ENCODE measurements around the gene VPS35. TPM values are rescaled to one million over a fixed set of nuclear protein-coding genes. Genes with fewer than 3 reads are reported as not detected.
"Not testable (repeated sequence)": the region's sequence is repeated elsewhere in the genome, so short reads cannot be mapped to it uniquely, and the experiment has no call there.

The VPS35 gene
- total RNA-seq, 1 donor from 2014 or later = 167 TPM

DNA sequence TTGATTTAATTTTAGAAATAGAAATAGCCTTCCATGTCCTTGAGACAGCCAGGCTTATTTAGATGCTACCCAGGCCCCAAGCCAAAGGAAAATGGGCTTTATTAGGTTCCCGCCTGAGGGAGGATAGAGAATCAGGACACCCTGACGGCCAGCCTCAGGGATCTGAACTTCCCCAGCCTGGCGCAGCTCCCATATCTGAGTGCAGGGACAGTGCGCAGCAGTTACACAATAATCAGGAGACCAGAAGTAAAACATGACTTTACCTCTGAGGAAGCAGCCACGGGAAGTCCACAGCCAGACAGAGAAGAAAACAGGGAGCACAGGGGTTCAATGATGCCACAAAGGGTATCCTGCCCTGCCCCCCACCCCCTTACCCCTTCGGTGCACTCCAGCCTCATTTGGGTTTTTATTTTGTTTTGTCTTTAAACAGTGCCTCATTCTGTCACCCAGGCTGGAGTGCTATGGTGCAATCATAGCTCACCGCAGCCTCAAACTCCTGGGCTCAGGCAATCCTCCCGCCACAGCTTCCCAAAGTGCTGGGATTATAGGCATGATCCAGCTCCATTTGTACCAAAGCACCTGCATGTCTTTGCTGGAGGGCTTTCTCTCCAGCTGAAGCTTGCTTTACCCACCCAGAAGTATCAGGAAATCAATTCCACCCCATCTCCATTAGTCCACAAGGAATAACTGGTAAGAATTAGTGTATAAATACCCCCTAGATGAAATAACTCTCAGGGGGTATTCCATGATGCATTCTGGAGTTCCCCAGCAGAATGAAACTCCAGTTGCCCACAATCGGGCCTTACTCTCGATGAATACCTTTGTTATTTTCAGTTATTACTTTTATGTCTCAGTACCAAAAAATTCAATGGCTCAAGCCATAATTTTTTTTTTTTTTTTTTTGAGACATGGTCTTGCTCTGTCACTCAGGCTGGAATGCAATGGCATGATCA is 22.4 kb upstream of the VPS35 start:
- DNase-seq = no peak

DNA sequence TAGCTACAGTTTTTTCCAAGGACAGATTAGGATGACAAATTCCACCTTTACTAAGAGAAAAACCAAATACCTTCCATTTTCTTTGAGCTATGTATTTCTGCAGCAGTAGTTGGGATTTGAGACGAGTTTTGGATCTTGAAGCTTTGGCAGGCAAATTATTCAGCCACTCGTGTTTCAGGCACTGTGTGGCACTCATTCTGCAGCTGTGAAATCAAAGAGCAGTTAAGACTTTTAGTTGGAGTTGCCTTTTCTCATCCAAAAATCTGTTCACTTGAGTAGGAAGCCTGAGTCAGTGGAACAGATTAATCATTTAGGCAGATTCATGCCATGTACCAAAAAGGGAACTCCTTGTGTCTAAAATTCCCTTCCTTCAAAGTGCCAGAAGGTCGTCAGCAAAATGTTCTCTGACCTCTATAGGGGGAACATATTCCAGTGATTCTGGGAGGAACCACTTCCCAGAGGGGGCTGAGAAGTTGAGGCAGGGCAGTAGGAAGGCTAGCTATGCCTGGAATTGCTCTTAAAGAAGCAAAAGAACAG is 20.6 kb upstream of the VPS35 start:
- DNase-seq = no peak

DNA sequence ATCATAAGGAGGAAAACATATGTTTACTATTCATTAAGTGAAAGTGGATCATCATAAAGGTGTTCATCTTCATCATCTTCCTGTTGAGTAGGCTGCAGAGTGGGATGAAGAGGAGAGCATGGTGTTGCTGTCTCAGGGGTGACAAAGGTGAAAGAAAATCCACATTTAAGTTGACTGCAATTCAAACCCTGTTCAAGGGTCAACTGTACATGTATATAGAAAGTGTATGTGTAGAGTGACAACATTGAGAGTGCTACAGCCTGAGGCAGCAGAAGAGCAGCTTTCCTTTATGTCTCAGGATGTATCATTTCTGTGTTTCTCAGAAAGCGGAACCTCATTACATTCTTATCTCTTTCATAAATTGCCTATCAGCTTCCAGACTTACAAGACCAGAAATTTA is 17.7 kb upstream of the VPS35 start:
- no peak for DNase-seq

DNA sequence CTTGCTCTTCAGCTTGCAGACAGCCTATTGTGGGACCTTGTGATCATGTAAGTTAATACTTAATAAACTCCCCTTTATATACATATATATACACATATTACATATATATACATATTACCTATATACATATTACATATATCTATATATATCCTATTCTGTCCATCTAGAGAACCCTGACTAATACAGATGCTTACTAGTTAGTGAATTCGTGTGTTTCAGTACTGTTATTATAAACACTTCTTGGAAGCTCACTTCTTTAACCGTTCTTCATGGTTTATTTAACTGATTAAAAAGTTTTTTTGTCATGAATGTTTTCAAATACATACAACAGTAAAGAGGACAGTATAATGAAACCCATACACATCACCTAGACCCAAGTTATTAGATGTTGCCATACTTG is 13.1 kb upstream of the VPS35 start:
- DNase-seq = no peak

DNA sequence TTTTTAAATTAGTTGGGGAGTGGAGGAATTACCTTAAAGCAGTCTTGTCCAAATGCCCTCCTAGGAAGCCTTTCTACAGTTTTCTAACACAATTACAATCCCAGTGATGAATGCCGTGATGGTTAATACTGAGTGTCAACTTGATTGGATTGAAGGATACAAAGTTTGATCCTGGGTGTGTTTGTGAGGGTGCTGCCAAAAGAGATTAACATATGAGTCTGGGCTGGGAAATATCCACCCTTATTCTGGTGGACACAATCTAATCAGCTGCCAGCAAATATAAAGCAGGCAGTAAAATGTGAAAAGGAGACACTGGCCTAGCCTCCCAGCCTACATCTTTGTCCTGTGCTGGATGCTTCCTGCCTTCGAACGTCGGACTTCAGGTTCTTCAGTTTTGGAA is 12.6 kb upstream of the VPS35 start:
- no peak for DNase-seq

DNA sequence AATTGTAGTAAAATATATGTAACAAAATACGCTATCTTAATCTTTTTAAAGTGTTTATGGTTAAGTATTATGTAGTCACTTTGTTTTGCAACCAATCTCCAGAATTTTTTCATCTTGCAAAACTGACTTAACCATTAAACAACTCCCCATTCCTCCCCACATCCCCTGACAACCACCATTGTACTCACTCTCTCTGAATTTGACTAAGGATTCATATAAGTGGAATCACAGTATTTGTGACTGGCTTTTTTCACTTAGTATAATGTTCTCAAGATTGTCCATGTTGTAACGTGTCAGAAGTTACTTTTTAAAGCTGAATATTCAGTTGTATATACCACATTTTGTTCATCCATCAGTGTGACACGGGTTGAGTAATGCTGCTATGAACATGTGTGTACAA is 11.1 kb upstream of the VPS35 start:
- no peak for DNase-seq

DNA sequence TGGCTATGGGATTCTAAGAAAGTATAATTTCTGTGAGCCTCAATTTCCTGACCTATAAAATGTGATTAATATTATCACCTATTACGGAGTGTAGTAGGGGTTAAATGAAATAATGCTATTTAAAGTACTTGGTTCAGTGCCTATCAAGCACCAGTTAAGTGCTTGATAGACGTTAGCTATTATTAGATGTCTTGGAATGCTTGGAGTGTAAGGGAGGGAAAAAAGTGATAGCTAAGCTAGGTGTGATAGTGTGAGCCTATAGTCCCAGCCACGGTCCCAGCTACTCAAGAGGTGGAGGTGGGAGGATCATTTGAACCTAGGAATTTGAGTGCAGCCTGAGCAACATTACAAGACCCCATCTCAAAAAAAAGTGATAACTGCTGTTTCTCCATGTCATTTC is 8.0 kb upstream of the VPS35 start:
- DNase-seq = no peak

DNA sequence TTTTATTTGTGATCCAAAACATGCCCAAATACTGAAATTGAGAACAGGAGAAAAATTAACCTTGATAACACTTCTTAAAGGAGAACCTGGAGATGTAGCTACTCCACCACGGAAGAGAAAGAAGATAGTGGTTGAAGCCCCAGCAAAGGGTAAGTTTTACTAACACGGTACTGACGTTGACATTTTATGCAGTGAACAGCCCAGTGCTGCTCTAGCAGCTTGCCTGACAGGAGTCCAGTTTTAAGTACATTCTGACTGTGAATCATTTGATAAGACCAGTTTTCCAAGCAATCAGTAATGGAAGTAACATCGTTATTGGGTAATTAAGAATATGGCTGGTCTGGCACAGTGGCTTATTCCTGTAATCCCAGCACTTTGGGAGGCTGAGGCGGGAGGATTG is 7.0 kb upstream of the VPS35 start:
- no peak for DNase-seq

DNA sequence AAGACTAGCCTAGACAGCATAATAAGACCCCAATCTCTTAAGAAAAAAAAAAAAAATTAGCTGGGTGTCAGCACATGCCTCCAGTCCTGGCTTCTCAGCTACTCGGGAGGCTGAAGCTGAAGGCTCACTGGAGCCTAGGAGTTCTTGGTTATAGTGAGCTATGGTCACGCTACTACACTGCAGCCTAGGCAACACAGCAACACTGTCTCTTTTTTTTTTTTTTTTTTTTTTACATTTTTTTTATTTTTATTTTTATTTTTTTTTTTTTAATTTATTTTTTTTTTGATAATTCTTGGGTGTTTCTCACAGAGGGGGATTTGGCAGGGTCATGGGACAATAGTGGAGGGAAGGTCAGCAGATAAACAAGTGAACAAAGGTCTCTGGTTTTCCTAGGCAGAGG is 4.6 kb upstream of the VPS35 start:
- DNase-seq = no peak

DNA sequence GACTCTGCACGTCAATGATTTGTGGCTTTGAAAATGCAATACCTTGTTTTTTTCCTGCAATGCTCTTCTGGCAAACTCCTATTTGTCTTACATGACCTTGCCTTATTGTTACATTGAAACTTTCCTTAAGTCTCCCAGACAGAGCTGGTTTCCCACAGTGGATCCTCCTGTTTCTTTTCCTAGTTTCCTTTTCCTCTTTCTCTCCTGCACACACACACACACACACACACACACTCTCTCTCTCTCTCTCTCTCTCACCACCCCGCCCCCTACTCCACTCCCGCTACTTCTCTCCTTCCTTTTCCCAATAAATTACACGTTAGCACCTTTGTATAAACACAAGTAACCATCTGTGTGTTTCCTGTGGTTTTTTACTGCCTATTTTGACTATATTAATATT is 2.7 kb upstream of the VPS35 start:
- peak; percentile 17 for DNase-seq

DNA sequence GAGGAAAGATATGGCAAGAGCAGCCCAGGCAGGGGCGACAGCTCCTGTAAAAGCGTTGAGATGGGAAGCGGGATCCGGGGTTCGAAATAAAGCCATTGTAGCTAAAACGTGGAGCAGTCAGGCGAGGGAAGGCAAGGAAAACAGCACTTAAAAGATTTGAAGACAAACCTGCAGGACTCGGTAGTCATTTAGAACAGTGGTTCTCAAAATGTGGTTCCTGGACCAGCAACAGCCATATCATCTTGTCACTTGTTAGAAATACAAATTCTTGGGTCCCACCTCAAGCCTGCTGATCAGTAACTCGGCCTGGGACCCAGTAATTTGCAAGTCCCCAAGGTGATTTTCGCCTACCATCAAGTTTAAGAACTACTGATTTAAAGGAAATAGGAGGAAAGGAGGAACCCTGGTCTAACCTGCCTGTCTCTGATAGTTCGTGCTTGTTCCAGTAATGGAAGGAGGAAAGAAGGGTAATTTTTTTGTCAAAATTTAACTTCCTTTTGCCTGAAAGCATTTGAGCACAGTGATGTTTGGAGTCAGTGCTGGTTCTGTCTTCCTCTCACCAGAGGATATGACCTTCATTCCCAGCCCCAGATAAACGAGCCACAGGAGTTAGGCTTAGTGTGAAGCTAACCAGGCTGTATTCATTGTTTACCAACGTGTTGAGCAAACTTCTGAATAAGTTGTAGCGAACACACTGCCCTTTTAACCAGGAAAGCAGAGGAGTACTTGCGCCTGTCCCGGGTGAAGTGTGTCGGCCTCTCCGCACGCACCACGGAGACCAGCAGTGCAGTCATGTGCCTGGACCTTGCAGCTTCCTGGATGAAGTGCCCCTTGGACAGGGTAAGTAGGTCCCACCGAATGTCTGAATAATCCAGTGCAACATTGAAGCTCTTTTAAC is 1.6 kb upstream of the VPS35 start:
- peak; percentile 57 for DNase-seq

DNA sequence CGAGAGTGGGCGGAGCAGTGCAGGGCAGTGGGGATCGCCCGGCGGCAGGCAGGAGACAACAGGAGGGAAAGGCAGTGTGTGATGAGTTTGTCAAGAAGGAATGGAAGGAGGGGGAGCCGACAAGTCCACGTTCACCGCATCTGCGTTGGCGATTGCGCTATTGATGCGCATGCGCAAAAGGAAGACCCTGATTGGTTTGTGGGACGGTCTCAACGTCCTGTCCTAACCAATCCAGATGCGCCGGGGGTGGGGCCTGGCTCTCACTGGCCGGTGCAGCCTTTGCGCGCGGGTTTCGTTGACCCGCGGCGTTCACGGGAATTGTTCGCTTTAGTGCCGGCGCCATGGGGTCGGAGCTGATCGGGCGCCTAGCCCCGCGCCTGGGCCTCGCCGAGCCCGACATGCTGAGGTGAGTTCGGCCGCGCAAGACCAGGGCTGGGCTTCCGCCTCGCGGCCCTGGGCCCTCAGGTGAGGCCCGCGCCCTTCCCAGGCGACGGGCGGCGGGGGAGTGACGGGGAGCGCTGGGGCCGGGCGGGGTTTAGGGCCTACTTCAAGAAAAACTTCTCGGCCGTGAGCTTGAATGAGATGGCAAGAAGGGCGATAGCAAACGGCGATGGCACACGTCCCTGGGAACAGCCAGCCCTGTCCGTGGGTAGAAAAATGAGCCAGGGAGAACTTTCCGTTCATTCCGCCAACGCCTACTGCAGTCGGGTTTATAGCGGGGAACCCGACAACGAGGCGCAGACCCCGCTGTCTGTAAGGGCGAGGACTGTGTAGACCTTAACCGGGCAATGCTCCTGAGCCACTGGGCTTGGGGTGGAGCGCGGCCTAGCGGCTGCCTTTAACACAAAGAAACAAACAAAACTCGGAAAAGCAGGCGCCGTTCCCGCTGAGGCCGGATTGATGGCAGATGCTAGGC is 645 bp upstream of the VPS35 start, which contains the start of gene ORC6:
Gene ORC6 (plus strand): TSS at position 295 of the 916 bp plus-strand sequence. CDS start 47 bp downstream, at position 342.
- DNase-seq = peak; percentile 97

DNA sequence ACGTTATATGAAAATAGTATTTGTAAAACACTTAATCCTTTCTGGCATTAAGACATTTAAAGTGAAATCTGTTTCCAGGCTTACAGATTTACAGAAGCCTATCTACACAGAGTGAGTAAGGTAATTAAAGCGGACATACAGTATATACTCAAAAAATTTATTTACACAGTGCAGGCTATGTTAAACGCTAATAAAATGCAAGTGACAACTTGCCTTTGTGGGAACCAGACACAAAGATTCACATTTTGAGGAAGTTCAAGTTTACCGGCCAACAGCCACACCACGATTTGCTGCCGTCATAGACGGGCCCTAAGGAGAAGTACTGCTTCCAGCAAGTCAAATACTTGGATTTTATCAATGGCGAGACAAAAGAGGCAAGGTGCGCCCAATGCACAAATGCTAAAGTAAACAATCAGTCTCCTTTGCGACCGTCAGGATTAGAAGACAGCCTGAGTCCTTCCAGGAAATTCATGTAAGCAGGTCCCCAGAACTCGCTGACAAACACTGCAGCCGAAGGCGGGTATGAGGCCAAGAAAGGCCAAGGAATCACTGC is 801 bp downstream of the VPS35 start:
- no peak for DNase-seq

DNA sequence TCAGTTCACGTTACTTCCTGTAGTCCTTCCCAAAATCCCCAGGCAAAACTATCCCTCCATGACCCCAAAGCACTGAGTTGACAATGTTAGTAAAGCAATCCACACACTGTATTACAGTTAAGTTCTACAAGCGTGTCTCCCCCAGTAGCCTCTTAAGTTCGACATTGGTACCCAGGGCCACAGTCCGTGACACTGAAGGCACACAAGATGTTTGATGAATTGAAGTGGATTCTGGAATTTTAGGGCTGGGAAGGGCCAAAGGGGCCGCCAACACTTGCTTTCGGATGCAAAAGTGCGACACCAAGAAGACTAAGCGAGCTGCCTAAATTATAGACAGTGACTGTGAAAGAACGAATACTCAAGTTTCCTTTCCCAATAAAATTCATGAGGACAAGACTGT is 1.5 kb downstream of the VPS35 start:
- no peak for DNase-seq

DNA sequence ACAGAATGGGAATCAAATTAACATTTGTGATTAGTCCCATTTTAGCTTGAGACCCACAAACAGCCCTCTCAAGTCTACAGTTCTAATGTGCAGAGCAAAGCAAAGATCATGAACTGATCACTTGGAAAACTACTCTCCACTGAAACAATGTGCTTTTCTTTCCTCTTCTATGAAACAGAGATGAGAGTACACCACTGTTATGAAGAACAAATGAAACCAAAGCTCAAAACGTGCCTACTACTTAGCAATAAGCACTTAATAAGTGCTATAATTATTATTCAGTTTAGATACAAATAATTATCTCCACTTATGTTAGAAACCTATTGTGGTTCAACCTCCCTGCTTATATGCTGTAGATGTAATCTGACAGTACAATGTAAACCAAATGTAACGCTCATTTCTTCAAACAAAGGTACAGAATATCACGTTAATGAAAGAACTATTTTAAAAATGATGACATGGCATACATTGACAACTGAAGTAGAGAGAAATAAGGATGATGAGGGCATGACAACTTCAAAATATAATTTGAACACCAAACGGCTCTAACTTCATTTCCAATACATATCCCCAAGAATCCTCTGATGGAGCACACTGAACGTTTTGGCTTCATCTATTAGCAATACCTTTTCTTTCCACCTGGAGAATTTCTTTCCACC is 2.0 kb downstream of the VPS35 start:
- no peak for DNase-seq

DNA sequence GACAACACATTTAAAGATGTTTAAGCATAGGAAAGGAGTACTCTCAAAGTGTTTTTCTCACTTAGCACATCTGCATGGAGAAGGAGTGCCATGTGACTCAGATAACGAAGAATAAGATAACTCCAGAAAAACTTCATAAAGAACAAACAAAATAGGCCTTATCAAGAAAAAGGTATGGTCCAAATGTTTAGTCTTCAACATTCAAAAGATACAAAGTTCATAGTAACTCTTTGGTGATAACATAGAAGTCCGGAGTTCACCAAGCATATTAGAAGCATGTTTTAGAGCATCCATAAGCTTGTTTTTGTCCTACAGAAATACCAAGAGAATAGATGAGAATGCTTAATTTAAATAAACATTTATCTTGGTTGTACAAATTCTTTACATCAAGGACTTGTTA is 7.1 kb downstream of the VPS35 start:
- not testable (repeated sequence) for DNase-seq

DNA sequence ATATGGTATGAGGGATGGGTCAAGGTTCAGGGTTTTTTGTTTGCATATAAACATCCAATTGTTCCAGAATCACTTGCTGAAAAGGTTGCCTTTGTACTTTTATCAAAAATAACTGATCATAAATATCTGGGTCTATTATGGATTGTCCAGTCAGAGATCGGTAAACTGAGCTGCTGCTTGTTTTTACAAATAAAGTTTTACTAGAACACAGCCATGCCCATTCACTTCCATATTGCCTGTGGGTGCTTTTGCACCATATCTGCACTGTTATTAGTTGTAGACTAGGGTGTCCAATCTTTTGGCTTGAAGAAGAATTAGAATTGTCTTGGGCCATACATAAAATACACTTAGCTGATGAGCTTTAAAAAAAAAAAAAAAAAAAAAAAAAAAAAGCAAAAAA is 11.0 kb downstream of the VPS35 start:
- DNase-seq = not testable (repeated sequence)

DNA sequence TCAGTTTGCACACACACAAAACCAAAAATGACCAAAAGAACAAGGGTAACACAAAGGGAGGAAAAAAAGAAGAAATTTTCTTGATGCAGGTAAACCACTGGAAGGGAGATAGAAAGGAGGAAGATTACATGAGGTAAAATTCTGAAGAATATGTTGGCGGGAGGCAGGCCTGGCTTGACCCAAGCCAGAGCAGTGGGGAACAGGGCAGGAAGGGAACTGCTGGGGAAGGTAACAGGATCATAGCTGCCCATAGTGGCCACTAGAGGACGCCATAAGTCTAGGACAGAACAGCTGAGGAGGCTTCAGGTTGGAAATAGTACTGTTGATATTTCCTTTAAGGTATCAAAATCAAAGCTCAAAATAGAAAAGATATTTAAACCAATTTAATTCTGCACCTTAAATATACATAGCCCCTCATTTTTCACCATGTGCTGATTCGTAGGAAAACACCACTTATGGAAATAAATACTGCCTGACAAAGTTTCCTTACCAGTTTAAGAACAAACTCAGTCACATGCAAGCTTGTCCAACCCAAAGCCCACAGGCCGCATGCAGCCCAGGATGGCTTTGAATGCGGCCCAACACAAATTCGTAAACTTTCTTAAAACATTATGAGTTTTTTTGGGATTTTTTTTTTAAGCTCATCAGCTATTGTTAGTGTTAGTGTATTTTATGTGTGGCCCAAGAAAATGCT is 15.5 kb downstream of the VPS35 start:
- DNase-seq = peak; percentile 83

DNA sequence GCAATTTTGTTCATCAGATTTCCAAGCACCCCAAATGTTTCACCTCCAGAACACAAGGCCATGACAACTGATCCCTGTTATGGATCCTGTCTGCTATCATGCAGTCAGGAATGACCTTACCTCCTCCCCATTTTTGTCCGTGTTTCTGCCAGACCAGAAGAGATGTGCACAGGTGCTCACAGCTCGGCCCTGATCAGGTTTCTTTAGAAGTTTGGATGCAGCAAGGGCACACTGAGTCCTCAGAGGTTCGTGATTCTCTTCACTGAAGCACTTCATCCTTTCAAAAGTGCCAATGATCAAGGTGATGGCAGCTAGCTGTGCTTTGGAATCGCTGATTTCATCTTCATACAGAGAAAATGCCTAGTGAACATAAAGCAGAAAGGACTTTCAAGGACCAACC is 26.9 kb downstream of the VPS35 start:
- no peak for DNase-seq

DNA sequence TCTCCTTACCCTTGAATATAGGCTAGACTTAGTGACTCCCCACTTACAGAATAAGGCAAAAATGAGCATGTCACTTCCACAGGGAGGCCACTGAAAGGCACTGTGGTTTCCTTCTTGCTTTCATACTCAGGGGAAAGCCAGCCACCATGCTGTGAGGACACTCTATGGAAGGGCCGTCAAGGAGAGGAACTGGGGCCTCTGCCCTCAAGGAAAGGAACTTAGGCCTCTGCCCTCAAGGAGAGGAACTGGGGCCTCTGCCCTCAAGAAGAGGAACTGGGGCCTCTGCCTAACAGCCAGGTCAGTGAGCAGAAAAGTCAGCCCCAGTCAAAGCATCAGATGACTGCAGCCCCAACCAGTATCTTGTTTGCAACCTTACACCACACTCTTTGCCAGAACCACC is 30.1 kb downstream of the VPS35 start:
- DNase-seq = no peak

DNA sequence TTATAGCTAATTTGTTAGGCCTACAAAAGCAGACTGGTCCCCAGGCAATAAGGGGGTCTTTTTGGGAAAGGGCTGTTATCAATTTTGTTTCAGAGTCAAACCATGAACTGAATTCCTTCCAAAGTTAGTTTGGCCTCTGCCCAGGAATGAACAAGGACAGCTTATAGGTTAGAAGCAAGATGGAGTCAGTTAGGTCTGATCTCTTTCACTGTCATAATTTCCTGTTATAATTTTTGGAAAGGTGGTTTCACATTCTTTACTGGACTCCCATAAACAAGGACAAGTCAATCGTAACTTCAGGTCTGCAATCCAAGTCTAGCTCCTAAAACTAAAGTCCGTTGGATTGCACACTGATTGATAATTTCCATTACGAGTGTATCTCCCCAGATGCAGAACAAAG is 37.7 kb downstream of the VPS35 start:
- DNase-seq = no peak

Data from dermis blood vessel endothelial cell (primary cell).